ENCODE data around the gene SYT5. TPM values are rescaled to one million over a fixed set of nuclear protein-coding genes. Genes with fewer than 3 reads are reported as not detected.
"Not testable (repeated sequence)": the region's sequence is repeated elsewhere in the genome, so short reads cannot be mapped to it uniquely, and the experiment has no call there.

The SYT5 gene
- total and polyA plus RNA-seq, 5 donors from 2014 or later: 0.06 to 1.9 TPM; not detected in 3

DNA sequence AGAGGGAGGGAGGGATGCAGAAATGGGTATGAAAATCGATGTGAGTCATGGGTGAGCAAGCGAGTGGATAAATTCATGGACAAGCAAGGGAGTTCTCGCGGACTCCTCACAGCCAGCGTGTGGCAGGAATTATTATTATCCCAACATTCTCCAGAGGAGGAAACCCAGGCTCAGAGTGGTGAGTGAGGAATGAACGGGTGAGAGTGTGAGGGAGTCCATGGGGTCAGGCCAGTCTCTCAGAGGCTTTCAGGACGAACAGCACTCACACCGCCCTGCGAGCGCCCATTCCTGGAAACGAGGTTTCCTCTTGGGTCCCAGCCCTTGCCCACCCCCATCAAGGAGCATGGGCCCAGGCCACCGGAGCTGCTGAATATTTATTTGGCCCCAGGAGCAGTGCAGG is 7.3 kb downstream of the SYT5 start:
- H3K9me3 Mint-ChIP-seq: peaks cover 0 to 12% (median 0%) of the 10 kb centered on the region in 7 donors
- ATAC-seq (ENCODE audit: low read depth in 2 of 2) (no peak), DNase-seq (no peak)
- Histone ChIP-seq H3K36me3 (ENCODE audit: control insufficient read depth, insufficient read depth, low read length) (no peaks in the 10 kb centered on the region), H3K4me3 (ENCODE audit: low read depth, low read length) (no peak overlapping the region), H3K27me3 (ENCODE audit: control insufficient read depth, insufficient read depth, low read length) (peaks cover 33% of the 10 kb centered on the region), H3K9me3 (ENCODE audit: control insufficient read depth in 2 of 2, low read length in 2 of 2) (peaks cover 0 to 5% of the 10 kb centered on the region in 2 experiments), H3K27ac (ENCODE audit: insufficient read depth, low read length, poor library complexity, severe bottlenecking) (no peak overlapping the region), H3K4me1 (ENCODE audit: control insufficient read depth, insufficient read depth, low read length, poor library complexity, severe bottlenecking) (peaks cover 16% of the 10 kb centered on the region)
- no peaks in the 10 kb centered on the region for H3K36me3 Mint-ChIP-seq
- peak overlapping the region in 3 of 4 donors; percentile 68 to 79 (median 71) for H3K4me3 Mint-ChIP-seq
- no peak overlapping the region for H3K27ac Mint-ChIP-seq
- peaks cover 0 to 29% (median 11%) of the 10 kb centered on the region in 4 donors for H3K4me1 Mint-ChIP-seq
- H3K27me3 Mint-ChIP-seq: peaks cover 67% of the 10 kb centered on the region

DNA sequence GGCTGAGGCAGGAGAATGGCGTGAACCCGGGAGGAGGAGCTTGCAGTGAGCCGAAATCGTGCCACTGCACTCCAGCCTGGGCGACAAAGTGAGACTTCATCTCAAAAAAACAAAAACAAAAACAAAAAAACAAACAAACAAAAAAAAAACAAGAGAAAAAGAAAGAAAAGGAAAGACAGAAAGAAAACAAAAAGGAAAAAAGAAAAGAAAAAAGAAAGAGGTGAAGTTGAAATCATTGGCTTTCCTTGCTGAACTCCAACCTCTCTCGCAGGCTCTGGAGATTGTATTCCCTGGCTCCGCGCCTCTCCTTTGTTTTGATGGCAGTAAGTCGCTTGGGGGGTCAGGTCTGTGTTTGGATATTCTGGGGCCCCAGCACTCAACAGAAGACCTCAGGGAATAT is 7.8 kb downstream of the SYT5 start:
- H3K4me3 ChIP-seq (ENCODE audit: low read depth, low read length); H3K36me3 Mint-ChIP-seq; H3K27ac ChIP-seq (ENCODE audit: insufficient read depth, low read length, poor library complexity, severe bottlenecking); DNase-seq; H3K27ac Mint-ChIP-seq; H3K9me3 ChIP-seq (ENCODE audit: control insufficient read depth in 2 of 2, low read length in 2 of 2); ATAC-seq (ENCODE audit: low read depth in 2 of 2); H3K36me3 ChIP-seq (ENCODE audit: control insufficient read depth, insufficient read depth, low read length): not testable (repeated sequence)
- H3K4me3 Mint-ChIP-seq: peak overlapping the region in 2 of 4 donors; percentile 63 to 71
- Histone ChIP-seq H3K4me1 (ENCODE audit: control insufficient read depth, insufficient read depth, low read length, poor library complexity, severe bottlenecking) (peaks cover 16% of the 10 kb centered on the region), H3K27me3 (ENCODE audit: control insufficient read depth, insufficient read depth, low read length) (peaks cover 33% of the 10 kb centered on the region)
- peaks cover 67% of the 10 kb centered on the region for H3K27me3 Mint-ChIP-seq
- peaks cover 0 to 12% (median 0%) of the 10 kb centered on the region in 7 donors for H3K9me3 Mint-ChIP-seq
- peaks cover 0 to 29% (median 11%) of the 10 kb centered on the region in 4 donors for H3K4me1 Mint-ChIP-seq

DNA sequence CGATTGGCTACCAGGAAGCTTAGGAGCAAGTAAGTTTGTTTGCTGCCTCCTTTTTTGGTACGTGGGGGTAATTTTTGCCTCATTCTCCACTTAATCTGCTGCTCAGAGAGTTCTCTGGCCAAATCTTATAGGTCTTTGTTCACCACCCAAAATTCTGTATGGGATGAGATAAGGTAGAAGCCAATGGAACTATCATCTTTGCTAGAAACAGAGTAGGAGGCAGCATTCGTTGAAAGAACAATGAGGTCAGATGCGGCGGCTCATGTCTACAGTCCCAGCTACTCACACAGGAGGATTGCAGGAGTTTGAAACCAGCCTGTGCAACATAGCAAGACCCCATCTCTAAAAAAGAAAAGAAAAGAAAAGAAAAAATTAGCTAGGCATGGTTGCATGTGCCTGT is 8.6 kb downstream of the SYT5 start:
- Histone ChIP-seq H3K27ac (ENCODE audit: insufficient read depth, low read length, poor library complexity, severe bottlenecking) (no peak overlapping the region), H3K27me3 (ENCODE audit: control insufficient read depth, insufficient read depth, low read length) (peaks cover 30% of the 10 kb centered on the region), H3K4me1 (ENCODE audit: control insufficient read depth, insufficient read depth, low read length, poor library complexity, severe bottlenecking) (peaks cover 22% of the 10 kb centered on the region), H3K36me3 (ENCODE audit: control insufficient read depth, insufficient read depth, low read length) (no peaks in the 10 kb centered on the region), H3K4me3 (ENCODE audit: low read depth, low read length) (no peak overlapping the region), H3K9me3 (ENCODE audit: control insufficient read depth in 2 of 2, low read length in 2 of 2) (peaks cover 0 to 5% of the 10 kb centered on the region in 2 experiments)
- DNase-seq (no peak), ATAC-seq (ENCODE audit: low read depth in 2 of 2) (no peak)
- Mint-ChIP-seq H3K4me3 (peak overlapping the region in 1 of 4 donors; percentile 44), H3K36me3 (peaks cover 5% of the 10 kb centered on the region), H3K27ac (no peak overlapping the region), H3K9me3 (peaks cover 0 to 14% (median 4%) of the 10 kb centered on the region in 7 donors), H3K4me1 (peaks cover 0 to 37% (median 18%) of the 10 kb centered on the region in 4 donors), H3K27me3 (peaks cover 72% of the 10 kb centered on the region)

DNA sequence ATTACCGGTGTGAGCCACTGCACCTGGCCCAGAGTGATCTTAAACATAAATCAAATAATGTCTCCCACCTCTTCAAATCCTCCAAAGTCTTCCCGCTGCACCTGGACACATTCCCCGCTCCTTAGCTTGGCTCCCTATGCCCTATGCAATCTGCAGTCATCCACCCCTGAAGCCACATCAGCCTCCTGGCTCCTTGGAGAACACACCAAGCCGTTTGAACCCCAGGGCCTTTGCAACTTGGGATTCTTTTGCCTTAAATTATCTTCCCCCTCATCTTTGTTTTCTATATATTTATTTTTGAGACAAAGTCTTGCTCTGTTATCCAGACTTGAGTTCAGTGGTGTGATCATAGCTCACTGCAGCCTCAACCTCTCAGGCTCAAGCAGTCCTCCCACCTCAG is 11.0 kb downstream of the SYT5 start:
- Mint-ChIP-seq H3K27me3 (peaks cover 83% of the 10 kb centered on the region), H3K4me3 (no peak overlapping the region), H3K27ac (no peak overlapping the region), H3K4me1 (peaks cover 0 to 34% (median 16%) of the 10 kb centered on the region in 4 donors), H3K9me3 (peaks cover 0 to 9% (median 5%) of the 10 kb centered on the region in 7 donors), H3K36me3 (peaks cover 5% of the 10 kb centered on the region)
- H3K36me3 ChIP-seq (ENCODE audit: control insufficient read depth, insufficient read depth, low read length): no peaks in the 10 kb centered on the region
- no peak overlapping the region for H3K27ac ChIP-seq (ENCODE audit: insufficient read depth, low read length, poor library complexity, severe bottlenecking)
- DNase-seq (no peak), ATAC-seq (ENCODE audit: low read depth in 2 of 2) (no peak)
- no peaks in the 10 kb centered on the region for H3K9me3 ChIP-seq (ENCODE audit: control insufficient read depth in 2 of 2, low read length in 2 of 2)
- H3K4me3 ChIP-seq (ENCODE audit: low read depth, low read length): no peak overlapping the region
- peaks cover 25% of the 10 kb centered on the region for H3K4me1 ChIP-seq (ENCODE audit: control insufficient read depth, insufficient read depth, low read length, poor library complexity, severe bottlenecking)
- H3K27me3 ChIP-seq (ENCODE audit: control insufficient read depth, insufficient read depth, low read length): peaks cover 21% of the 10 kb centered on the region

DNA sequence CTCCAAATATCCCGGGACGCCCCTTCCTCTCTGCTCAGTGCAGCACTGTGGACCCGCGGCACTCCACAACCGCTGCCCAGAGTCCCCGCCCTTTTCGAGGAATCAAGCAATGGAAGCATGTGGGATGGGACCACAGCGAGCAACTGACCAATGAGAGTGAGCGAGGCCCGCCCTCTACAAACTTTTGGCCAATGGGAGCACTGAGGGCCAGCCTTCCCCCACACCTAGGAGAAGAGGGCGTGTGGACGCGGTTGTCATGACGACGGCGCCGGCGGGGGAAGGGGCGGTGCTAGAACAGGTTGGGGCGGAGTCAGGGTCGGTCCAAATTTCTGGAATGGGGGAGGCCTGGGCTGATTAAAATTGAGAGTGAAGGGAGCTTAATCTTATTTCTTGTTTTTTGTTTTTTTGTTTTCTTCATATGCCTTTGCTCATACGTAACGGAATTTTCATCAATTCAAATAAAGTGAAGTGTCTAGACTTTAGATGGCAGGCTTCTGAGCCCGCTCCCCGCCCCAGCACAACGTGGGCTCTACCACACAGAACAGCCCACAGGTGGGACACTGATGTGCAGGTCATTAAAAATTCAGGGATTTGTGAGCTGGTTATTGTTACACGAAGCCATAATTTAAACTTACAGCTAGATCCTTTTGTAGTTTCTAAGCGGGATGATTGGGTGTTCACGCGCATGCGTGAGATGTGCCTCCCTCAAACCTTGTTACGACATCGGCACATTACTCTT is 13.4 kb downstream of the SYT5 start, which contains the start of gene DNAAF3:
Gene DNAAF3 (minus strand): TSS at position 84 of the 739 bp plus-strand sequence. CDS start 200 bp downstream, outside the sequence.
- Histone ChIP-seq H3K9me3 (ENCODE audit: control insufficient read depth in 2 of 2, low read length in 2 of 2) (no peaks in the 10 kb centered on the region), H3K27me3 (ENCODE audit: control insufficient read depth, insufficient read depth, low read length) (peaks cover 21% of the 10 kb centered on the region), H3K4me1 (ENCODE audit: control insufficient read depth, insufficient read depth, low read length, poor library complexity, severe bottlenecking) (peaks cover 12% of the 10 kb centered on the region), H3K27ac (ENCODE audit: insufficient read depth, low read length, poor library complexity, severe bottlenecking) (no peak within 1 kb of the TSS), H3K4me3 (ENCODE audit: low read depth, low read length) (no peak within 1 kb of the TSS), H3K36me3 (ENCODE audit: control insufficient read depth, insufficient read depth, low read length) (no peaks in the 10 kb centered on the region)
- ATAC-seq (ENCODE audit: low read depth in 2 of 2) (peak; percentile 42 to 50), DNase-seq (peak in 2 of 3 donors; percentile 45 to 74)
- Mint-ChIP-seq H3K4me1 (peaks cover 0 to 19% (median 9%) of the 10 kb centered on the region in 4 donors), H3K9me3 (peaks cover 0 to 7% (median 4%) of the 10 kb centered on the region in 7 donors), H3K27me3 (peaks cover 78% of the 10 kb centered on the region), H3K27ac (peak within 1 kb of the TSS in 2 of 3 donors; percentile 48 to 59), H3K36me3 (peaks cover 5% of the 10 kb centered on the region), H3K4me3 (peak within 1 kb of the TSS; percentile 16 to 88 (median 50))

DNA sequence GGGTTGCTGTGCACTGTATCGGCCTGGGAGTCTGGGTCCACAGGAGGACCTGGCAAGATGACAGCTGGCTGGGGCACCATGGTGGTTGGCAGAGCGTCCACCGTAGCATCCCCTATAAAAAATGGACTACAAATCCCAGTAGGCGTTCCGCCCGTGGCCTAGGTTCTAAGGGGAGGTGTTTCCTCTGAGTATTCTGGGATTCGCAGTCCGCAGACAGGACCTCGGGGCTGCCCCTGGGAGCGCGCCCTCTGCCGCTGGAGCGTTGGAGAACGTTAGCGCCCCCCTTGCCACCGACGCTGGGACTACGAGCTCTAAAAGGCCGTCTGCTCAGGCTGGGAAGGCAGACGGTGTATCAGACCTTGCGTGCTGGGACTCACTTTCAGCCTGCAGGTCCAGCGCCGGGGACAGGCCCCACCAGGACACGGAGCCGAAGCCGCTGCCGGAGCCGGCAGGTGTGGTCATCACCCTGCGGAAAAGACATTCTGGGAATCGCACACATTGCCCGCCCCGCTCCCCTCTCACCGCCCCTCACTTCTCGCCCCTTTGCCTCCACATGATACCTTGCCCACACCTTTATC is 14.0 kb downstream of the SYT5 start:
- peaks cover 12% of the 10 kb centered on the region for H3K4me1 ChIP-seq (ENCODE audit: control insufficient read depth, insufficient read depth, low read length, poor library complexity, severe bottlenecking)
- H3K9me3 Mint-ChIP-seq: peaks cover 0 to 7% (median 4%) of the 10 kb centered on the region in 7 donors
- H3K27ac ChIP-seq (ENCODE audit: insufficient read depth, low read length, poor library complexity, severe bottlenecking): no peak overlapping the region
- no peak overlapping the region for H3K4me3 ChIP-seq (ENCODE audit: low read depth, low read length)
- H3K4me3 Mint-ChIP-seq: peak overlapping the region in 2 of 4 donors; percentile 58 to 88
- peaks cover 21% of the 10 kb centered on the region for H3K27me3 ChIP-seq (ENCODE audit: control insufficient read depth, insufficient read depth, low read length)
- no peaks in the 10 kb centered on the region for H3K36me3 ChIP-seq (ENCODE audit: control insufficient read depth, insufficient read depth, low read length)
- peak overlapping the region in 2 of 3 donors; percentile 48 to 59 for H3K27ac Mint-ChIP-seq
- peaks cover 5% of the 10 kb centered on the region for H3K36me3 Mint-ChIP-seq
- DNase-seq (peak in 2 of 3 donors; percentile 18 to 42), ATAC-seq (ENCODE audit: low read depth in 2 of 2) (peak; percentile 14 to 57)
- peaks cover 72% of the 10 kb centered on the region for H3K27me3 Mint-ChIP-seq
- no peaks in the 10 kb centered on the region for H3K9me3 ChIP-seq (ENCODE audit: control insufficient read depth in 2 of 2, low read length in 2 of 2)
- peaks cover 0 to 16% (median 9%) of the 10 kb centered on the region in 4 donors for H3K4me1 Mint-ChIP-seq

DNA sequence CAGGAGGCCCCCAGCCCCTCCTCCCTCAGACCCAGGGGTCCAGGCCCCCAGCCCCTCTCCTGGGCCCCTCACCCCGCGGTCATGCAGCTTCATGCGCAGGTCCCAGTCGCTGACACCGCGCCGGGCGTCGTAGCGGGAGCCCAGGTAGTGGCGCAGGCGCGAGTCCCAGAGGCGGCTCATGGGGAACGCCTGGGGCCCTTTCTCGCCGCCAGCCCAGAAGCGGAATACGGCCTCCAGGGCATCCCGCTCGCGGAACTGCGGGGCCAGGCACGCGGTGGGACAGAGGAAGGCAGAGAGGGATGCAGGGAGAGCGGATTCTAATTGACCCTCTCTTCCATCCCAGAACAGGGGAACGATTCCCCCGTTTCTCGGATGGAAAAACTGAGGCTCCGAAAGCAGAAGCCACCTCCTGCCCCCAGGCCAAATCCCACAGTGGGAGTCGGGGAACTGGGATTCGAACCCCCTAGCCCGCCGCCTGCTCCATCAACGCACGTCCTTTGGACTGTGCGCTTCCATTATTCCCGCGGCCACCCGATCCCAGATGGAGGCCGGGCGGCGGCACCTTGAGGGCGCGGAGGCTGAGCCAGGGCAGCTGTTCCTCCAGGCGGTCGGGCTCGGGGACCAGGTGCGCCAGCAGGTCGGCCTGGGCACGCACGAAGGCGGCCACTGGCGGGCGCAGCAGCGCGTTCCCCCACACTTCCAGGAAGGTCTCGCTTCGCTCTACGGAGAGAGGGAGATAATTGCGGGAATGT is 18.3 kb downstream of the SYT5 start:
- no peak overlapping the region for H3K4me3 Mint-ChIP-seq
- H3K4me1 Mint-ChIP-seq: peaks cover 0 to 29% (median 8%) of the 10 kb centered on the region in 4 donors
- DNase-seq: no peak
- Histone ChIP-seq H3K9me3 (ENCODE audit: control insufficient read depth in 2 of 2, low read length in 2 of 2) (no peaks in the 10 kb centered on the region), H3K36me3 (ENCODE audit: control insufficient read depth, insufficient read depth, low read length) (no peaks in the 10 kb centered on the region), H3K27ac (ENCODE audit: insufficient read depth, low read length, poor library complexity, severe bottlenecking) (no peak overlapping the region), H3K27me3 (ENCODE audit: control insufficient read depth, insufficient read depth, low read length) (peaks cover 7% of the 10 kb centered on the region), H3K4me1 (ENCODE audit: control insufficient read depth, insufficient read depth, low read length, poor library complexity, severe bottlenecking) (peaks cover 8% of the 10 kb centered on the region), H3K4me3 (ENCODE audit: low read depth, low read length) (no peak overlapping the region)
- ATAC-seq (ENCODE audit: low read depth in 2 of 2): no peak
- peaks cover 3% of the 10 kb centered on the region for H3K36me3 Mint-ChIP-seq
- peaks cover 66% of the 10 kb centered on the region for H3K27me3 Mint-ChIP-seq
- peaks cover 0 to 7% (median 2%) of the 10 kb centered on the region in 7 donors for H3K9me3 Mint-ChIP-seq
- no peak overlapping the region for H3K27ac Mint-ChIP-seq

Measured in CD4-positive, CD25-positive, alpha-beta regulatory T cell (primary cell).